IMR-90 (cell line): ENCODE data around the gene PLXNA1. TPM values are rescaled to one million over a fixed set of nuclear protein-coding genes. Genes with fewer than 3 reads are reported as not detected.

Experiments used
- ATAC-seq: fragments of 200-7000 bp; cut with Tn5 transposase; 2 replicates; pipeline ENCODE4 v1.9.1; 2020; ENCODE audit warnings: low read depth, mild to moderate bottlenecking, moderate library complexity
- BruUV-seq: library from RNA; stranded (reverse); fragments of 400-500 nt; replicated peaks from 2 replicates; lab custom pipeline; 2021; lab: Mats Ljungman, UMichigan
- CTCF ChIA-PET: fragments of 300-600 bp; formaldehyde crosslinking; extraction: SDS; loops from one replicate; lab custom pipeline; 2021; ENCODE audit warnings: antibody characterized with exemption; lab: Yijun Ruan, JAX
- POLR2A ChIA-PET: fragments of 300-600 bp; sonication (Branson Sonifier 250); formaldehyde crosslinking; loops from one replicate; lab custom pipeline; 2022; ENCODE audit warnings: antibody characterized with exemption; ENCODE audit not compliant: unreplicated experiment; lab: Charles Lee
- DNase-seq: peaks from one replicate; pipeline ENCODE4 v3.0.0; 2013
- H2AFZ ChIP-seq: replicated peaks from 2 replicates; pipeline ENCODE3; 2013; ENCODE audit warnings: low read length, mild to moderate bottlenecking; ENCODE audit not compliant: poor library complexity
- H2AK5ac ChIP-seq: 2 replicates; pipeline ENCODE4 v1.6.1; 2013; ENCODE audit warnings: low read depth, low read length, inconsistent platforms
- H2AK9ac ChIP-seq: replicated peaks from 2 replicates; pipeline ENCODE3; 2013; ENCODE audit warnings: mild to moderate bottlenecking, low read depth, low read length, moderate library complexity; ENCODE audit not compliant: poor library complexity
- H2BK120ac ChIP-seq: 2 replicates; pipeline ENCODE4 v1.6.1; 2013; ENCODE audit warnings: low read depth, low read length, inconsistent platforms
- H2BK15ac ChIP-seq: 3 replicates; pipeline ENCODE4 v1.6.1; 2013; ENCODE audit warnings: low read depth, low read length, inconsistent platforms
- H2BK20ac ChIP-seq: 2 replicates; pipeline ENCODE4 v1.6.1; 2013; ENCODE audit warnings: low read depth, mild to moderate bottlenecking, inconsistent platforms, low read length, moderate library complexity
- H2BK5ac ChIP-seq: 2 replicates; pipeline ENCODE4 v1.6.1; 2013; ENCODE audit warnings: mild to moderate bottlenecking, low read depth, low read length, inconsistent platforms; ENCODE audit not compliant: poor library complexity, severe bottlenecking
- H3K14ac ChIP-seq: replicated peaks from 2 replicates; pipeline ENCODE4 v1.6.1; 2013; ENCODE audit warnings: low read depth, low read length, inconsistent platforms
- H3K18ac ChIP-seq: 2 replicates; pipeline ENCODE4 v1.6.1; 2013; ENCODE audit warnings: low read depth, low read length, control low read depth
- H3K23ac ChIP-seq: 2 replicates; pipeline ENCODE4 v1.6.1; 2013; ENCODE audit warnings: low read depth, low read length, inconsistent platforms
- H3K27ac ChIP-seq: 2 replicates; pipeline ENCODE4 v1.5.1; 2013; ENCODE audit warnings: mild to moderate bottlenecking, control low read depth, low read length; ENCODE audit not compliant: insufficient read depth
- H3K27me3 ChIP-seq: 2 replicates; pipeline ENCODE4 v1.6.1; 2013; ENCODE audit warnings: low read length; ENCODE audit not compliant: control insufficient read depth, insufficient read depth
- H3K36me3 ChIP-seq: 2 replicates; pipeline ENCODE4 v1.6.1; 2013; ENCODE audit warnings: low read length, mixed read lengths; ENCODE audit not compliant: control insufficient read depth, insufficient read depth
- H3K4ac ChIP-seq: 2 replicates; pipeline ENCODE4 v1.6.1; 2013; ENCODE audit warnings: low read depth, low read length, inconsistent platforms
- H3K4me1 ChIP-seq: 2 replicates; pipeline ENCODE4 v1.6.1; 2013; ENCODE audit warnings: low read length, mixed read lengths; ENCODE audit not compliant: control insufficient read depth, insufficient read depth
- H3K4me2 ChIP-seq: 2 replicates; pipeline ENCODE4 v1.6.1; 2013; ENCODE audit warnings: low read depth, mild to moderate bottlenecking, control low read depth, low read length, moderate library complexity
- H3K4me3 ChIP-seq: 2 replicates; pipeline ENCODE4 v1.5.1; 2013; ENCODE audit warnings: low read depth, mild to moderate bottlenecking, control low read depth, low read length, moderate library complexity; ENCODE audit not compliant: insufficient read depth
- H3K56ac ChIP-seq: 2 replicates; pipeline ENCODE4 v1.6.1; 2013; ENCODE audit warnings: low read length, inconsistent platforms; ENCODE audit not compliant: insufficient read depth; ENCODE audit errors: extremely low read depth
- H3K79me1 ChIP-seq, 2 experiments: 2 replicates each; pipeline ENCODE4 v1.6.1; 2013; ENCODE audit warnings: low read length in 2 of 2, inconsistent platforms in 1 of 2, low read depth in 1 of 2
- H3K9ac ChIP-seq: 2 replicates; pipeline ENCODE4 v1.6.1; 2013; ENCODE audit warnings: low read depth, low read length, control low read depth
- H3K9me1 ChIP-seq: 2 replicates; pipeline ENCODE4 v1.6.1; 2013; ENCODE audit warnings: low read length, inconsistent platforms; ENCODE audit not compliant: insufficient read depth
- H3K9me3 ChIP-seq: 2 replicates; pipeline ENCODE4 v1.6.1; 2013; ENCODE audit warnings: low read length; ENCODE audit not compliant: control insufficient read depth, insufficient read depth
- H4K20me1 ChIP-seq: 2 replicates; pipeline ENCODE4 v1.6.1; 2013; ENCODE audit warnings: low read length, inconsistent platforms; ENCODE audit not compliant: insufficient read depth
- H4K5ac ChIP-seq: 2 replicates; pipeline ENCODE4 v1.6.1; 2013; ENCODE audit warnings: mild to moderate bottlenecking, low read depth, low read length, control low read depth
- H4K8ac ChIP-seq, 2 experiments: 2 replicates each; pipeline ENCODE4 v1.6.1; 2013; ENCODE audit warnings: low read depth in 2 of 2, low read length in 2 of 2, control low read depth in 1 of 2, inconsistent platforms in 1 of 2
- H4K91ac ChIP-seq: 2 replicates; pipeline ENCODE4 v1.6.1; 2013; ENCODE audit warnings: low read depth, low read length, inconsistent platforms; ENCODE audit not compliant: insufficient read depth
- BHLHE40 ChIP-seq: fragments of 150-350 bp; IDR thresholded peaks from 2 replicates; pipeline ENCODE4 v1.6.1; 2016; ENCODE audit warnings: mild to moderate bottlenecking, low read depth, low read length
- CEBPB ChIP-seq: IDR thresholded peaks from 2 replicates; pipeline ENCODE4 v1.6.1; 2012; ENCODE audit warnings: low read depth, low read length, improper control_type of control experiment
- CHD1 ChIP-seq: IDR thresholded peaks from 2 replicates; pipeline ENCODE4 v1.6.1; 2012; ENCODE audit warnings: low read depth, low read length, improper control_type of control experiment
- CTCF ChIP-seq: conservative IDR thresholded peaks from 2 replicates; pipeline ENCODE4 v1.5.1; 2012; ENCODE audit warnings: mild to moderate bottlenecking, low read depth, low read length, improper control_type of control experiment
- ELK1 ChIP-seq: fragments of 150-350 bp; IDR thresholded peaks from 2 replicates; pipeline ENCODE4 v1.6.1; 2016; ENCODE audit warnings: low read depth, mild to moderate bottlenecking, low read length, moderate library complexity, borderline replicate concordance
- FOS ChIP-seq: fragments of 150-350 bp; IDR thresholded peaks from 2 replicates; pipeline ENCODE4 v1.6.1; 2016; ENCODE audit warnings: low read depth, low read length
- MAFK ChIP-seq: IDR thresholded peaks from 2 replicates; pipeline ENCODE4 v1.6.1; 2012; ENCODE audit warnings: low read depth, low read length, improper control_type of control experiment
- MAZ ChIP-seq: IDR thresholded peaks from 2 replicates; pipeline ENCODE4 v1.6.1; 2012; ENCODE audit warnings: low read depth, mild to moderate bottlenecking, low read length, improper control_type of control experiment, moderate library complexity, borderline replicate concordance
- MXI1 ChIP-seq: IDR thresholded peaks from 2 replicates; pipeline ENCODE4 v1.6.1; 2012; ENCODE audit warnings: low read depth, mild to moderate bottlenecking, low read length, moderate library complexity, borderline replicate concordance
- NFE2L2 ChIP-seq: fragments of 150-350 bp; IDR thresholded peaks from 2 replicates; pipeline ENCODE4 v1.6.1; 2016; ENCODE audit warnings: low read depth, mild to moderate bottlenecking, low read length
- POLR2A ChIP-seq: IDR thresholded peaks from 2 replicates; pipeline ENCODE4 v1.6.1; 2012; ENCODE audit warnings: mild to moderate bottlenecking, low read depth, low read length
- RAD21 ChIP-seq: IDR thresholded peaks from 2 replicates; pipeline ENCODE4 v1.6.1; 2012; ENCODE audit warnings: low read length, improper control_type of control experiment
- RCOR1 ChIP-seq: IDR thresholded peaks from 2 replicates; pipeline ENCODE4 v1.6.1; 2012; ENCODE audit warnings: mild to moderate bottlenecking, low read length, improper control_type of control experiment; ENCODE audit not compliant: insufficient replicate concordance
- RFX5 ChIP-seq: IDR thresholded peaks from 2 replicates; pipeline ENCODE4 v1.8.0; 2012; ENCODE audit warnings: low read depth, mild to moderate bottlenecking, low read length, moderate library complexity
- SMC3 ChIP-seq: fragments of 150-350 bp; IDR thresholded peaks from 2 replicates; pipeline ENCODE4 v1.6.1; 2016; ENCODE audit warnings: low read depth, mild to moderate bottlenecking, antibody characterized with exemption, low read length, moderate library complexity
- USF2 ChIP-seq: fragments of 150-350 bp; IDR thresholded peaks from 2 replicates; pipeline ENCODE4 v1.6.1; 2017; ENCODE audit warnings: mild to moderate bottlenecking, antibody characterized with exemption, low read length, low read depth
- WGBS, 2 experiments: methylation state at CpG; one replicate each; pipeline versions ENCODE4 v1.1.5 to v1.1.7; 2013; ENCODE audit warnings: missing lambda C conversion rate in 2 of 2; ENCODE audit not compliant: insufficient read length in 1 of 2; ENCODE audit errors: extremely low coverage in 2 of 2; 5-methylcytosine and 5-hydroxymethylcytosine counted together
- dilution Hi-C: fragments of 300-500 bp; cut with HindIII; formaldehyde crosslinking; loops from one replicate; pipeline ENCODE4 v1.14.3; 2018; ENCODE audit warnings: low sequenced_read_pairs; ENCODE audit not compliant: unreplicated experiment
- in situ Hi-C: fragments of 300-500 bp; cut with MboI; formaldehyde crosslinking; loops from 3 replicates; pipeline ENCODE4 v1.14.3; 2019; ENCODE audit warnings: low sequenced_read_pairs, inconsistent platforms, mixed read lengths
- intact Hi-C: fragments of 100-400 bp; cut with micrococcal nuclease; formaldehyde crosslinking; loops from 2 replicates; pipeline ENCODE4 v1.10.0; 2022
- polyA plus RNA-seq, 3 experiments: library from polyadenylated mRNA; depleted of rRNA; stranded (reverse); fragments of >200 nt; gene quantifications; 2 replicates each; pipeline ENCODE4 v1.2.3, GENCODE V29; 2012; ENCODE audit warnings: low replicate concordance in 1 of 3
- total RNA-seq: library from RNA; depleted of rRNA; stranded (reverse); fragments of >200 nt; gene quantifications from 2 replicates; pipeline ENCODE4 v1.2.3, GENCODE V29; 2012

PLXNA1 gene
- total and polyA plus RNA-seq, 2 of the 4 experiments (the other 2 are of a cell fraction): 13.6 to 49.4 TPM

- Histone ChIP-seq H2BK15ac (no peak overlapping the region), H3K79me1 (peaks cover 20 to 69% of the 10 kb centered on the region in 2 experiments), H4K91ac (no peak overlapping the region), H2BK5ac (no peak overlapping the region), H3K4ac (no peak overlapping the region), H3K36me3 (peaks cover 30% of the 10 kb centered on the region), H3K27me3 (no peaks in the 10 kb centered on the region), H3K18ac (no peak overlapping the region), H3K56ac (no peak overlapping the region), H3K4me1 (no peaks in the 10 kb centered on the region), H3K27ac (no peak overlapping the region), H2BK120ac (no peak overlapping the region), H3K9ac (no peak overlapping the region), H4K8ac (no peak overlapping the region), H2AFZ (no peak overlapping the region), H3K23ac (no peak overlapping the region), H3K9me3 (no peaks in the 10 kb centered on the region), H3K4me3 (no peak overlapping the region), H2AK5ac (no peak overlapping the region), H3K9me1 (peaks cover 11% of the 10 kb centered on the region; the same call in 1 of the 2 replicates), H3K4me2 (no peak overlapping the region), H4K5ac (no peak overlapping the region), H2AK9ac (no peak overlapping the region), H2BK20ac (no peak overlapping the region), H4K20me1 (peaks cover 79% of the 10 kb centered on the region), H3K14ac (no peak overlapping the region)
- ChIA-PET CTCF (interaction anchor here (1.2 kb wide), 1 partner anchor 243 kb away, joined by 3 read pairs; no protein-coding TSS in a partner anchor), POLR2A (no interaction called here)
- dilution Hi-C loops: no loop called here
- intact Hi-C loops: no loop called here
- in situ Hi-C loops: no loop called here
- WGBS, 2 experiments: 83% methylated on average over 1 of the region's 12 CpGs; no CpG with 5 or more reads in 1 of the 2 experiments
- DNase-seq: no peak
- no TSS peak for BruUV-seq
- no peak for TF ChIP-seq CEBPB
- no peak for TF ChIP-seq MXI1
- TF ChIP-seq CHD1: no peak
- TF ChIP-seq POLR2A: no peak
- TF ChIP-seq ELK1: no peak
- TF ChIP-seq MAFK: no peak
- TF ChIP-seq MAZ: no peak
- TF ChIP-seq CTCF: no peak
- no peak for TF ChIP-seq SMC3
- no peak for TF ChIP-seq RAD21
- no peak for TF ChIP-seq FOS
- TF ChIP-seq USF2: no peak
- TF ChIP-seq NFE2L2: no peak
- no peak for TF ChIP-seq RCOR1
- TF ChIP-seq RFX5: no peak
- TF ChIP-seq BHLHE40: no peak
- ATAC-seq: no peak
These were observed 12.4 kb downstream of the PLXNA1 start for GRCh38 chr3:126995254-126995780.
